SH-SY5Y (cell line): ENCODE data around the gene SUV39H2.

Experiments used
- GATA2 ChIP-seq: IDR thresholded peaks from 2 replicates; pipeline ENCODE4 v1.6.1; 2011; ENCODE audit warnings: mild to moderate bottlenecking, low read depth, low read length
- GATA3 ChIP-seq: IDR thresholded peaks from 2 replicates; pipeline ENCODE4 v1.6.1; 2011; ENCODE audit warnings: low read depth, mild to moderate bottlenecking, low read length, moderate library complexity

GRCh38 chr10:14909101-14909500 lies 30.4 kb downstream of the SUV39H2 start:
- TF ChIP-seq GATA2 (no peak), GATA3 (no peak)
